HG03039 (cell line): Measurements from ENCODE around the gene DICER1.

ENCODE experiments used
- ATAC-seq: cut with Tn5 transposase; IDR thresholded peaks from one replicate; pipeline ENCODE4 v1.9.1; 2021; ENCODE audit warnings: mild to moderate bottlenecking, moderate library complexity; ENCODE audit not compliant: unreplicated experiment

DICER1 gene

GRCh38 chr14:95091581-95091980 lies 65.7 kb downstream of the DICER1 start:
- ATAC-seq, result no peak

- no peak for ATAC-seq
These were observed 68.7 kb downstream of the DICER1 start for GRCh38 chr14:95088665-95089064.

GRCh38 chr14:95087619-95088018 lies 69.7 kb downstream of the DICER1 start:
- ATAC-seq, result no peak

- ATAC-seq, result no peak
These were observed 72.0 kb downstream of the DICER1 start for GRCh38 chr14:95085321-95085720.

GRCh38 chr14:95078867-95079266 lies 78.5 kb downstream of the DICER1 start:
- ATAC-seq, result no peak

- no peak for ATAC-seq
These were observed 80.0 kb downstream of the DICER1 start for GRCh38 chr14:95077345-95077744.

GRCh38 chr14:95075789-95076188 lies 81.5 kb downstream of the DICER1 start:
- no peak for ATAC-seq

GRCh38 chr14:95073947-95074346 lies 83.4 kb downstream of the DICER1 start:
- ATAC-seq, result no peak

GRCh38 chr14:95072310-95072905 lies 84.9 kb downstream of the DICER1 start:
- no peak for ATAC-seq

- ATAC-seq, result no peak
These were observed 85.6 kb downstream of the DICER1 start for GRCh38 chr14:95071649-95072280.

GRCh38 chr14:95070748-95071435 lies 86.4 kb downstream of the DICER1 start:
- ATAC-seq, result no peak

- no peak for ATAC-seq
These were observed 87.8 kb downstream of the DICER1 start for GRCh38 chr14:95069547-95069946.

GRCh38 chr14:95069018-95069417 lies 88.3 kb downstream of the DICER1 start:
- no peak for ATAC-seq

GRCh38 chr14:95068521-95068920 lies 88.8 kb downstream of the DICER1 start:
- no peak for ATAC-seq

- ATAC-seq, result no peak
These were observed 89.2 kb downstream of the DICER1 start for GRCh38 chr14:95068080-95068479.

- no peak for ATAC-seq
These were observed 89.8 kb downstream of the DICER1 start for GRCh38 chr14:95067526-95067925.

- no peak for ATAC-seq
These were observed 90.8 kb downstream of the DICER1 start for GRCh38 chr14:95066427-95066986.

GRCh38 chr14:95065411-95065810 lies 91.9 kb downstream of the DICER1 start:
- no peak for ATAC-seq

GRCh38 chr14:95064734-95065133 lies 92.6 kb downstream of the DICER1 start:
- ATAC-seq, result no peak

- no peak for ATAC-seq
These were observed 93.1 kb downstream of the DICER1 start for GRCh38 chr14:95064256-95064655.

- ATAC-seq, result no peak
These were observed 93.9 kb downstream of the DICER1 start for GRCh38 chr14:95063391-95063790.

GRCh38 chr14:95062946-95063345 lies 94.4 kb downstream of the DICER1 start:
- ATAC-seq, result no peak
